ENCODE measurements around the gene TRIM29. TPM values are rescaled to one million over a fixed set of nuclear protein-coding genes. Genes with fewer than 3 reads are reported as not detected.

TRIM29 gene
- total and polyA plus RNA-seq, 9 of the 15 experiments (the other 6 are each of a cell fraction or from before 2014, with no cell fraction given) = 0.08 to 1.4 (median 0.42) TPM; not detected in 2

DNA sequence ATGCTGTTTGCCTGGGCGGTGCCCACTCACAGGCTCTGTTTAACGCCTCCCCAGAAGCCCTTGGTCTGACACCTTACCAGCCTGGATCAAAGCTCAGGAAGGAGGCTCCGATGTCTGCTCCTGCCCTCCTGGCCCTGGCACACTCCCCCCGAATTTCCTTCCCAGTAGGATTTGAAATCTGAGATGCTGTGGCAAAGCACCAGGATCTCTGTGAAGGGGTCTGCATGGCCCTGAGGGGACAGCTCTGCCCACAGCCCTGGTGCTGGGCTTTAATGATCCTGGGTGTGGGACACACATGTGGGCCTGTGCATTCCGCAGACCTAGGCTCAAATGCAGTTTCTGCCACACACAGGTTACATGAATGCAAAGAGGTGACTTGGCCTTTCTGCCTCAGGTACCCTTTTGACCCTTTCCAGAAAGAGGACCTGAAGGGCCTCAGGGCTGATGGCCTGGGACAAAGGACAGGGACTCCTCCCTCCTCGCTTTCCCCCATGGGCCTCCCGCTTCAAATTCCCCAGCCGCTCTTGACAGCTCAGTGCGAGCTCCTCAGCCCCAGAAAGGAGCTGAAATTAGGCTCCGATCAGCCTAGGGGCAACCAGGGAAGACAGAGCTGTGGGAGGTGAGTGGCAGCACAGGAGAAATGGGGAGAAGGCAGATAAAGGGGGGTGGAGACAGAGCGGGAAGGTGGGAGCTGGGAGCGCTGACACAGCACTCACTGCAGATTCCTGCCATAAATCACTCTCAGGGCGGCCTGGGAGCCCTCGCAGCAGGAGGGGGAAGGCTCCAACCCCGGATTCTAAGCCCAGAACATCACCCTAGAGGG is 41.3 kb downstream of the TRIM29 start (continued):
- TF ChIP-seq ZBTB5 (IDR thresholded peaks at IDR 0.05) (no peak), ZNF140 (CRISPR knock-in tag; IDR thresholded peaks at IDR 0.05) (no peak), PYGO2 (tag; IDR thresholded peaks at IDR 0.05) (no peak), TRIM24 (IDR thresholded peaks at IDR 0.05) (no peak), SMAD4 (CRISPR knock-in tag; conservative IDR thresholded peaks at IDR 0.05) (no peak), ELK1 (CRISPR knock-in tag; IDR thresholded peaks at IDR 0.05) (no peak), PTBP1 (IDR thresholded peaks at IDR 0.05; ENCODE audit: low read depth, low read length) (no peak), ZBTB11 (CRISPR knock-in tag; IDR thresholded peaks at IDR 0.05) (no peak), JUNB (CRISPR knock-in tag; conservative IDR thresholded peaks at IDR 0.05) (no peak)
- TF ChIP-seq, protein P1, sequence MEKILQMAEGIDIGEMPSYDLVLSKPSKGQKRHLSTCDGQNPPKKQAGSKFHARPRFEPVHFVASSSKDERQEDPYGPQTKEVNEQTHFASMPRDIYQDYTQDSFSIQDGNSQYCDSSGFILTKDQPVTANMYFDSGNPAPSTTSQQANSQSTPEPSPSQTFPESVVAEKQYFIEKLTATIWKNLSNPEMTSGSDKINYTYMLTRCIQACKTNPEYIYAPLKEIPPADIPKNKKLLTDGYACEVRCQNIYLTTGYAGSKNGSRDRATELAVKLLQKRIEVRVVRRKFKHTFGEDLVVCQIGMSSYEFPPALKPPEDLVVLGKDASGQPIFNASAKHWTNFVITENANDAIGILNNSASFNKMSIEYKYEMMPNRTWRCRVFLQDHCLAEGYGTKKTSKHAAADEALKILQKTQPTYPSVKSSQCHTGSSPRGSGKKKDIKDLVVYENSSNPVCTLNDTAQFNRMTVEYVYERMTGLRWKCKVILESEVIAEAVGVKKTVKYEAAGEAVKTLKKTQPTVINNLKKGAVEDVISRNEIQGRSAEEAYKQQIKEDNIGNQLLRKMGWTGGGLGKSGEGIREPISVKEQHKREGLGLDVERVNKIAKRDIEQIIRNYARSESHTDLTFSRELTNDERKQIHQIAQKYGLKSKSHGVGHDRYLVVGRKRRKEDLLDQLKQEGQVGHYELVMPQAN (IDR thresholded peaks at IDR 0.05; ENCODE audit: borderline replicate concordance) = no peak
- TF ChIP-seq, protein P2, sequence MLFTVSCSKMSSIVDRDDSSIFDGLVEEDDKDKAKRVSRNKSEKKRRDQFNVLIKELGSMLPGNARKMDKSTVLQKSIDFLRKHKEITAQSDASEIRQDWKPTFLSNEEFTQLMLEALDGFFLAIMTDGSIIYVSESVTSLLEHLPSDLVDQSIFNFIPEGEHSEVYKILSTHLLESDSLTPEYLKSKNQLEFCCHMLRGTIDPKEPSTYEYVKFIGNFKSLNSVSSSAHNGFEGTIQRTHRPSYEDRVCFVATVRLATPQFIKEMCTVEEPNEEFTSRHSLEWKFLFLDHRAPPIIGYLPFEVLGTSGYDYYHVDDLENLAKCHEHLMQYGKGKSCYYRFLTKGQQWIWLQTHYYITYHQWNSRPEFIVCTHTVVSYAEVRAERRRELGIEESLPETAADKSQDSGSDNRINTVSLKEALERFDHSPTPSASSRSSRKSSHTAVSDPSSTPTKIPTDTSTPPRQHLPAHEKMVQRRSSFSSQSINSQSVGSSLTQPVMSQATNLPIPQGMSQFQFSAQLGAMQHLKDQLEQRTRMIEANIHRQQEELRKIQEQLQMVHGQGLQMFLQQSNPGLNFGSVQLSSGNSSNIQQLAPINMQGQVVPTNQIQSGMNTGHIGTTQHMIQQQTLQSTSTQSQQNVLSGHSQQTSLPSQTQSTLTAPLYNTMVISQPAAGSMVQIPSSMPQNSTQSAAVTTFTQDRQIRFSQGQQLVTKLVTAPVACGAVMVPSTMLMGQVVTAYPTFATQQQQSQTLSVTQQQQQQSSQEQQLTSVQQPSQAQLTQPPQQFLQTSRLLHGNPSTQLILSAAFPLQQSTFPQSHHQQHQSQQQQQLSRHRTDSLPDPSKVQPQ (CRISPR knock-in tag; IDR thresholded peaks at IDR 0.05; ENCODE audit: borderline replicate concordance) = no peak
- TF ChIP-seq, protein P3, sequence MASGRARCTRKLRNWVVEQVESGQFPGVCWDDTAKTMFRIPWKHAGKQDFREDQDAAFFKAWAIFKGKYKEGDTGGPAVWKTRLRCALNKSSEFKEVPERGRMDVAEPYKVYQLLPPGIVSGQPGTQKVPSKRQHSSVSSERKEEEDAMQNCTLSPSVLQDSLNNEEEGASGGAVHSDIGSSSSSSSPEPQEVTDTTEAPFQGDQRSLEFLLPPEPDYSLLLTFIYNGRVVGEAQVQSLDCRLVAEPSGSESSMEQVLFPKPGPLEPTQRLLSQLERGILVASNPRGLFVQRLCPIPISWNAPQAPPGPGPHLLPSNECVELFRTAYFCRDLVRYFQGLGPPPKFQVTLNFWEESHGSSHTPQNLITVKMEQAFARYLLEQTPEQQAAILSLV (tag; IDR thresholded peaks at IDR 0.05) = no peak
